Parathyroid adenoma (tissue), 2 donors: ENCODE data around the gene TRIM32.

ENCODE experiments used
- H2AFZ ChIP-seq: fragments of 300-600 bp; sonication (generic); one replicate; pipeline ENCODE4 v1.7.0; 2017; ENCODE audit warnings: antibody characterized with exemption, mild to moderate bottlenecking
- H3K27ac ChIP-seq: fragments of 300-600 bp; sonication (generic); one replicate; pipeline ENCODE4 v1.7.0; 2017
- H3K27me3 ChIP-seq: fragments of 300-600 bp; sonication (generic); one replicate; pipeline ENCODE4 v1.7.0; 2017; ENCODE audit warnings: low read length; ENCODE audit not compliant: control insufficient read depth, insufficient read depth
- H3K36me3 ChIP-seq: fragments of 300-600 bp; sonication (generic); one replicate; pipeline ENCODE4 v1.7.0; 2017; ENCODE audit warnings: low read length; ENCODE audit not compliant: control insufficient read depth, insufficient read depth
- H3K4me1 ChIP-seq: fragments of 300-600 bp; sonication (generic); one replicate; pipeline ENCODE4 v1.7.0; 2017; ENCODE audit warnings: control low read depth
- H3K4me2 ChIP-seq: fragments of 300-600 bp; sonication (generic); one replicate; pipeline ENCODE4 v1.7.0; 2017; ENCODE audit warnings: low read length
- H3K4me3 ChIP-seq: fragments of 300-600 bp; sonication (generic); one replicate; pipeline ENCODE4 v1.7.0; 2017; ENCODE audit warnings: low read depth, low read length
- H3K79me2 ChIP-seq: fragments of 300-600 bp; sonication (generic); one replicate; pipeline ENCODE4 v1.7.0; 2017; ENCODE audit warnings: control low read depth
- H3K9ac ChIP-seq: fragments of 300-600 bp; sonication (generic); one replicate; pipeline ENCODE4 v1.7.0; 2017; ENCODE audit warnings: mild to moderate bottlenecking
- H3K9me3 ChIP-seq: fragments of 300-600 bp; sonication (generic); one replicate; pipeline ENCODE4 v1.7.0; 2017; ENCODE audit warnings: low read length; ENCODE audit not compliant: control insufficient read depth
- CTCF ChIP-seq: fragments of 300-600 bp; sonication (generic); IDR thresholded peaks from one replicate; pipeline ENCODE4 v1.7.0; 2017; ENCODE audit warnings: antibody characterized with exemption, mild to moderate bottlenecking
- donor health status: primary hyperparathyroidism.

The TRIM32 gene

GRCh38 chr9:116697362-116697761, 10.3 kb downstream of the TRIM32 start:
- no peaks in the 10 kb centered on the region for H3K4me1 ChIP-seq
- no peak for TF ChIP-seq CTCF

GRCh38 chr9:116697887-116698286, 10.8 kb downstream of the TRIM32 start:
- H3K79me2 ChIP-seq = no peaks in the 10 kb centered on the region
- no peak overlapping the region for H3K4me2 ChIP-seq
- no peak for TF ChIP-seq CTCF
- no peaks in the 10 kb centered on the region for H3K4me1 ChIP-seq
- no peak overlapping the region for H2AFZ ChIP-seq
- H3K27me3 ChIP-seq = no peaks in the 10 kb centered on the region
- H3K27ac ChIP-seq = no peak overlapping the region
- H3K9me3 ChIP-seq = no peaks in the 10 kb centered on the region
- no peak overlapping the region for H3K4me3 ChIP-seq
- no peaks in the 10 kb centered on the region for H3K36me3 ChIP-seq
- no peak overlapping the region for H3K9ac ChIP-seq

More at GRCh38 chr9:116697362-116697761, 10.3 kb downstream of the TRIM32 start:
- Histone ChIP-seq H3K4me2 (no peak overlapping the region), H3K4me3 (no peak overlapping the region), H3K79me2 (no peaks in the 10 kb centered on the region), H3K9ac (no peak overlapping the region), H3K9me3 (no peaks in the 10 kb centered on the region), H3K36me3 (no peaks in the 10 kb centered on the region), H3K27me3 (no peaks in the 10 kb centered on the region), H2AFZ (no peak overlapping the region), H3K27ac (no peak overlapping the region)

GRCh38 chr9:116700279-116700678, 13.2 kb downstream of the TRIM32 start:
- Histone ChIP-seq H3K9ac (no peak overlapping the region), H3K79me2 (no peaks in the 10 kb centered on the region), H3K27ac (no peak overlapping the region), H3K36me3 (no peaks in the 10 kb centered on the region), H3K4me3 (no peak overlapping the region), H3K27me3 (no peaks in the 10 kb centered on the region), H3K9me3 (no peaks in the 10 kb centered on the region), H2AFZ (no peak overlapping the region), H3K4me1 (no peaks in the 10 kb centered on the region), H3K4me2 (no peak overlapping the region)
- no peak for TF ChIP-seq CTCF

- H3K4me3 ChIP-seq = no peak overlapping the region
- H3K79me2 ChIP-seq = no peaks in the 10 kb centered on the region
- TF ChIP-seq CTCF = no peak
- H3K9ac ChIP-seq = no peak overlapping the region
- H3K36me3 ChIP-seq = no peaks in the 10 kb centered on the region
- no peaks in the 10 kb centered on the region for H3K27me3 ChIP-seq
- H3K27ac ChIP-seq = no peak overlapping the region
- no peak overlapping the region for H2AFZ ChIP-seq
- no peak overlapping the region for H3K4me2 ChIP-seq
- H3K4me1 ChIP-seq = no peaks in the 10 kb centered on the region
- no peaks in the 10 kb centered on the region for H3K9me3 ChIP-seq
Observed at GRCh38 chr9:116700882-116701865, 14.1 kb downstream of the TRIM32 start.
